MM.1S (cell line): ENCODE measurements around the gene BTN3A1.

Experiments
- CTCF ChIP-seq: fragments of 300-600 bp; sonication (generic); IDR thresholded peaks from 2 replicates; pipeline ENCODE4 v1.5.1; 2016; ENCODE audit warnings: antibody characterized with exemption, low read length, mixed read lengths
- EZH2phosphoT487 ChIP-seq: fragments of 300-600 bp; sonication (generic); IDR thresholded peaks from 2 replicates; pipeline ENCODE4 v1.6.1; 2018; ENCODE audit warnings: antibody characterized with exemption, low read length

DNA sequence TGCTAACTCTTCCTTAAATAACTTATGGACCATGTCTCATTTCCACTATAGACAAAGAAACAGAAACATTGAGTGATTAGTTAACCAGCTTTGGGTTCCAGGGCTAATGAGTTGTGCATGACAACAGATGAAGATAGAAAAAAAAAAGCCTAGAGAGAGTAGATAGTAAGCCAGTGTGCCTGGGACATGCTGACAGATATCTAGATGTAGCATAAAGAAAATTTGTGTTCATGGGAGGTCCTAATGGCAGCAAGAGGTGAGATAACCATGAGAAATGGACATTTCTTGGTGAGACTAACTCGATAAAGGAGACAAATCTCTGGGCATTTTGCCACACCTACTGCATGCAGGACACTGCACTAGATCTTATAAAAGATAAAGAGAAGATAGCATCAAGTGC lies 35.5 kb downstream of the BTN3A1 start:
- TF ChIP-seq CTCF (no peak), EZH2phosphoT487 (no peak)
